Astrocyte (in vitro differentiated cells and primary cell): ENCODE measurements around the gene PDYN. TPM values are rescaled to one million over a fixed set of nuclear protein-coding genes. Genes with fewer than 3 reads are reported as not detected.

Experiments
- DNase-seq: peaks from one replicate; pipeline ENCODE4 v3.0.0-alpha.2; 2010; ENCODE audit warnings: low read depth
- FAIRE-seq: peaks from 2 replicates; lab custom pipeline; 2011; peaks lifted over from hg19 to GRCh38; lab: Jason Lieb, UNC
- H2AFZ ChIP-seq: 2 replicates; pipeline ENCODE4 v1.6.0; 2012; ENCODE audit warnings: low read depth, low read length, inconsistent platforms
- H3K27ac ChIP-seq: 2 replicates; pipeline ENCODE4 v1.5.1; 2011; ENCODE audit warnings: low read depth, low read length, inconsistent platforms
- H3K27me3 ChIP-seq: 2 replicates; pipeline ENCODE4 v1.6.0; 2011; ENCODE audit warnings: low read length, inconsistent platforms; ENCODE audit not compliant: insufficient read depth
- H3K36me3 ChIP-seq: 2 replicates; pipeline ENCODE4 v1.5.1; 2011; ENCODE audit warnings: low read length, inconsistent platforms; ENCODE audit not compliant: insufficient read depth
- H3K4me1 ChIP-seq: 2 replicates; pipeline ENCODE4 v1.5.1; 2011; ENCODE audit warnings: low read length, inconsistent platforms; ENCODE audit not compliant: insufficient read depth
- H3K4me2 ChIP-seq: 2 replicates; pipeline ENCODE4 v1.6.0; 2012; ENCODE audit warnings: low read length, inconsistent platforms
- H3K4me3 ChIP-seq: 2 replicates; pipeline ENCODE4 v1.5.1; 2011; ENCODE audit warnings: low read depth, mild to moderate bottlenecking, low read length, inconsistent platforms; ENCODE audit not compliant: insufficient read depth
- H3K79me2 ChIP-seq: 2 replicates; pipeline ENCODE4 v1.6.0; 2012; ENCODE audit warnings: mild to moderate bottlenecking, low read length, inconsistent platforms; ENCODE audit not compliant: insufficient read depth
- H3K9ac ChIP-seq: 2 replicates; pipeline ENCODE4 v1.6.0; 2012; ENCODE audit warnings: mild to moderate bottlenecking, low read length, inconsistent platforms
- H3K9me3 ChIP-seq: 2 replicates; pipeline ENCODE4 v1.5.1; 2012; ENCODE audit warnings: low read depth, mild to moderate bottlenecking, low read length, inconsistent platforms; ENCODE audit not compliant: insufficient read depth
- H4K20me1 ChIP-seq: 2 replicates; pipeline ENCODE4 v1.6.0; 2012; ENCODE audit warnings: low read length, inconsistent platforms; ENCODE audit not compliant: insufficient read depth
- H3K27ac Mint-ChIP-seq: one replicate; pipeline ENCODE4 v1.8.0; 2021; ENCODE audit warnings: mild to moderate bottlenecking, mixed read lengths; ENCODE audit not compliant: unreplicated experiment
- H3K27me3 Mint-ChIP-seq: one replicate; pipeline ENCODE4 v1.8.0; 2021; ENCODE audit warnings: low read depth, mixed read lengths; ENCODE audit not compliant: unreplicated experiment
- H3K36me3 Mint-ChIP-seq: one replicate; pipeline ENCODE4 v1.8.0; 2021; ENCODE audit warnings: low read depth, mixed read lengths; ENCODE audit not compliant: unreplicated experiment
- H3K4me1 Mint-ChIP-seq: one replicate; pipeline ENCODE4 v1.8.0; 2021; ENCODE audit warnings: low read depth, mixed read lengths; ENCODE audit not compliant: unreplicated experiment
- H3K4me3 Mint-ChIP-seq: one replicate; pipeline ENCODE4 v1.8.0; 2021; ENCODE audit warnings: mild to moderate bottlenecking, moderate library complexity, mixed read lengths; ENCODE audit not compliant: unreplicated experiment
- H3K9me3 Mint-ChIP-seq: one replicate; pipeline ENCODE4 v1.8.0; 2021; ENCODE audit warnings: mild to moderate bottlenecking, mixed read lengths; ENCODE audit not compliant: unreplicated experiment
- CTCF ChIP-seq: IDR thresholded peaks from 2 replicates; pipeline ENCODE4 v1.5.1; 2011; ENCODE audit warnings: low read depth, mild to moderate bottlenecking, inconsistent platforms, low read length, moderate library complexity; ENCODE audit not compliant: insufficient read depth
- EZH2 ChIP-seq: IDR thresholded peaks from 2 replicates; pipeline ENCODE4 v1.6.1; 2012; ENCODE audit warnings: mild to moderate bottlenecking, low read length, inconsistent platforms; ENCODE audit not compliant: insufficient read depth
- total RNA-seq: library from RNA; stranded (reverse); gene quantifications from 2 replicates; pipeline ENCODE4 v1.2.1, GENCODE V29; 2021

The PDYN gene
- total RNA-seq, 1 donor from 2014 or later = not detected

DNA sequence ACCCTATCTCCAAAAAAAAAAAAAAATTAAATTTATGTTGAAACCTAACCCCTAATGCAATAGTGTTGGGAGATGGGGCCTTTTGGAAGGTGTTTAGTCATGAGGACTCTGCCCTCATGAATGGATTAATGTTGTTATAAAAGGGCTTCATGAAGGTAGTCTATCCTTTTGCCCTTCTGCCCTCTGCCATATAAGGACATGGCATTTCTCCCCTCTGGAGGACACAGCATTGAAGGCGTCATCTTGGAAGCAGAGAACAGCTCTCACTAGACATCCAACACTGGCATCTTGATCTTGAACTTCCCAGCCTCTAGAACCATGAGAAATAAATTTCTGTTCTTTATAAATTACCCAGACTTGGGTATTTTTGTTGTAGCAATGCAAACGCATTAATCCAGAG, 35.4 kb downstream of the PDYN start:
- Mint-ChIP-seq H3K36me3 (no peaks in the 10 kb centered on the region), H3K4me3 (no peak overlapping the region), H3K4me1 (no peaks in the 10 kb centered on the region), H3K9me3 (no peaks in the 10 kb centered on the region), H3K27ac (no peak overlapping the region), H3K27me3 (peaks cover 16% of the 10 kb centered on the region)
- H3K36me3 ChIP-seq = no peaks in the 10 kb centered on the region
- no peak overlapping the region for H3K4me3 ChIP-seq
- no peak overlapping the region for H3K27ac ChIP-seq
- DNase-seq (no peak), FAIRE-seq (no peak)
- no peak overlapping the region for H3K4me2 ChIP-seq
- no peak for TF ChIP-seq EZH2
- no peak for TF ChIP-seq CTCF
- H3K27me3 ChIP-seq = peaks cover 33% of the 10 kb centered on the region
- no peak overlapping the region for H3K9ac ChIP-seq
- H2AFZ ChIP-seq = no peak overlapping the region
- H4K20me1 ChIP-seq = no peaks in the 10 kb centered on the region
- no peaks in the 10 kb centered on the region for H3K4me1 ChIP-seq
- no peaks in the 10 kb centered on the region for H3K79me2 ChIP-seq
- no peaks in the 10 kb centered on the region for H3K9me3 ChIP-seq

GRCh38 chr20:1955217-1955616, 38.6 kb downstream of the PDYN start:
- H3K9me3 ChIP-seq = no peaks in the 10 kb centered on the region
- H3K9me3 Mint-ChIP-seq = no peaks in the 10 kb centered on the region
- FAIRE-seq = no peak
- no peaks in the 10 kb centered on the region for H3K79me2 ChIP-seq
- no peak overlapping the region for H3K27ac Mint-ChIP-seq
- H3K4me3 Mint-ChIP-seq = no peak overlapping the region
- no peak overlapping the region for H3K4me3 ChIP-seq
- H3K4me2 ChIP-seq = no peak overlapping the region
- DNase-seq = no peak
- H2AFZ ChIP-seq = no peak overlapping the region
- H4K20me1 ChIP-seq = no peaks in the 10 kb centered on the region
- no peak overlapping the region for H3K9ac ChIP-seq
- H3K27me3 Mint-ChIP-seq = peaks cover 23% of the 10 kb centered on the region
- TF ChIP-seq EZH2 (no peak), CTCF (no peak)
- no peaks in the 10 kb centered on the region for H3K36me3 Mint-ChIP-seq
- H3K4me1 Mint-ChIP-seq = no peaks in the 10 kb centered on the region
- H3K27me3 ChIP-seq = peaks cover 29% of the 10 kb centered on the region
- no peaks in the 10 kb centered on the region for H3K36me3 ChIP-seq
- no peaks in the 10 kb centered on the region for H3K4me1 ChIP-seq
- H3K27ac ChIP-seq = no peak overlapping the region

DNA sequence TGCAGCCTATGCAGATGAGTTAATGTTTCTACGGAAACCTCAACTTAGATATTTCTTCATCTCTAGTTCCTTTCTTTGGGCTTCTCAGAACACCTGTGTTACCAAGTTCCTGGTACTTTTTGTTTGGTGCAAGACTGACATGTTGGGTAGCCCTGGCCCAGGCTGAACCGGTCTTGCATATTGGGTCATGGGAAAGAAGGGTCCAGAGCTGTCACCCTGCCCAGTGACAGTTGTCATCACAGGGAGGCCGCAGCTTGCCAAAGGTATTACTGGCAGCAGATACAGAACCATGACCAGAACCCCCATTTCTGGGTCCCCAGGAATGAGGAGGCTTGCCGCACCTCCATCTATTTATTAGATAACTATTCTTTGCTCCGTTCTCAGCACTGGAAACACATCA, 40.2 kb downstream of the PDYN start:
- Mint-ChIP-seq H3K9me3 (no peaks in the 10 kb centered on the region), H3K4me1 (no peaks in the 10 kb centered on the region), H3K4me3 (no peak overlapping the region), H3K27ac (no peak overlapping the region), H3K27me3 (peaks cover 27% of the 10 kb centered on the region), H3K36me3 (no peaks in the 10 kb centered on the region)
- Histone ChIP-seq H3K9ac (no peak overlapping the region), H2AFZ (no peak overlapping the region), H3K36me3 (no peaks in the 10 kb centered on the region), H3K4me2 (no peak overlapping the region), H3K4me3 (no peak overlapping the region), H3K27ac (no peak overlapping the region), H3K4me1 (no peaks in the 10 kb centered on the region), H3K9me3 (no peaks in the 10 kb centered on the region), H3K27me3 (peaks cover 37% of the 10 kb centered on the region), H4K20me1 (no peaks in the 10 kb centered on the region), H3K79me2 (no peaks in the 10 kb centered on the region)
- no peak for TF ChIP-seq CTCF
- no peak for TF ChIP-seq EZH2
- FAIRE-seq (no peak), DNase-seq (no peak)
